GM12801 (cell line): ENCODE results near the gene RAB5B.

Experiments
- TF ChIP-seq, protein P1 (sequence below): IDR thresholded peaks from one replicate; pipeline ENCODE4 v1.5.1; 2011; ENCODE audit warnings: control low read depth; ENCODE audit not compliant: insufficient read length; ENCODE audit errors: extremely low read depth

Gene RAB5B

DNA sequence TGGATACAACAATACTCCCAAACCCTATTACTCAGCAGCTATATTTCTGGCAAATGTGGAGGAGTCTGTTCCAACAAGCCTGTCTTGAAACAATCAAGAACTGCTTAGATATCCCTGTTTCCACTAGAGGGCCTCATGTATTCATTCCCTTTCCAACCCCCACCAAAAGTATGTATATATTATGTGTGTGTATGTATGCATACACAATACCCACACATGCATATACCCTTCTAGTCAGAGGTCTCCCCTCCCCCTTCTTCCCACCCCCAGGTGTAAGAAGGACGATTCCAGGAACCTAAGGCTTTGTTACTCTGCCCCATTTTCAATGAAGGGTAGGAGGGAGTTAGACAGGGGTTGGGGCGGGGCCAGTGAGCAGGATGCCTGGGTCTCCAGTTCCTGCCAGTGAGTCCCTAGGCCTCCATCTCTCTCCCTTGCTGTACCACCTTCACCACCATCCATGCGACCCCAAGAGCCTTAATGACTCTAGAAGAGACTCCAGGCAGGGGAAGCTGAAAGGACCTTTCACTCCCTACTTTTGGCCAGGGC is 43.0 kb upstream of the RAB5B start, which contains the start of gene DGKA:
DGKA (plus strand) TSS at position 392 of the 546 bp plus-strand sequence. CDS start 5,342 bp downstream, outside the sequence.
- TF ChIP-seq, protein P1, sequence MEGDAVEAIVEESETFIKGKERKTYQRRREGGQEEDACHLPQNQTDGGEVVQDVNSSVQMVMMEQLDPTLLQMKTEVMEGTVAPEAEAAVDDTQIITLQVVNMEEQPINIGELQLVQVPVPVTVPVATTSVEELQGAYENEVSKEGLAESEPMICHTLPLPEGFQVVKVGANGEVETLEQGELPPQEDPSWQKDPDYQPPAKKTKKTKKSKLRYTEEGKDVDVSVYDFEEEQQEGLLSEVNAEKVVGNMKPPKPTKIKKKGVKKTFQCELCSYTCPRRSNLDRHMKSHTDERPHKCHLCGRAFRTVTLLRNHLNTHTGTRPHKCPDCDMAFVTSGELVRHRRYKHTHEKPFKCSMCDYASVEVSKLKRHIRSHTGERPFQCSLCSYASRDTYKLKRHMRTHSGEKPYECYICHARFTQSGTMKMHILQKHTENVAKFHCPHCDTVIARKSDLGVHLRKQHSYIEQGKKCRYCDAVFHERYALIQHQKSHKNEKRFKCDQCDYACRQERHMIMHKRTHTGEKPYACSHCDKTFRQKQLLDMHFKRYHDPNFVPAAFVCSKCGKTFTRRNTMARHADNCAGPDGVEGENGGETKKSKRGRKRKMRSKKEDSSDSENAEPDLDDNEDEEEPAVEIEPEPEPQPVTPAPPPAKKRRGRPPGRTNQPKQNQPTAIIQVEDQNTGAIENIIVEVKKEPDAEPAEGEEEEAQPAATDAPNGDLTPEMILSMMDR = no peak

DNA sequence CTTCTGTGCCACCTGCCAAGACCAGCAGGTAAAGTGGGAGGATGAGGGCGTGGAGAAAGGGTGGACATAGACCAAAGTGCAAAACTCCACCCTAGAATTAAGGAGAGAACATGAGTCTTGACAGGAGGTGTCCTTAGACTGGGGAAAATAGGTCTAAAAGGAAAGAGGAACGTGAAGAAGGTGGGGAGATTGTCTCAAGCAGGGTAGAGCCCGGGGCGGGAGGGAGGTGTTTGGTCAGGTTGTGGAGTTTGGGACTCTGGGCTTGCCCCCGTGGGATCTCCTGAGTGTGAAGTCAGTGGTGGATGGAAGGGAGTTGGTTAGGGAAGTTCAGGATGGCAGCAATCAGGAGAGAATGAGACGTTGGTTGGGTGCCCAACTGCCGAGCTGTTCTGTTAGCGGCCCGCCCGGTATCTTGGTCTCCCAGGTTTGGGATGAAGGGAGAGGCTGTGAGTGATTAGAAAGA is 42.5 kb upstream of the RAB5B start:
- TF ChIP-seq, protein P1 = no peak

DNA sequence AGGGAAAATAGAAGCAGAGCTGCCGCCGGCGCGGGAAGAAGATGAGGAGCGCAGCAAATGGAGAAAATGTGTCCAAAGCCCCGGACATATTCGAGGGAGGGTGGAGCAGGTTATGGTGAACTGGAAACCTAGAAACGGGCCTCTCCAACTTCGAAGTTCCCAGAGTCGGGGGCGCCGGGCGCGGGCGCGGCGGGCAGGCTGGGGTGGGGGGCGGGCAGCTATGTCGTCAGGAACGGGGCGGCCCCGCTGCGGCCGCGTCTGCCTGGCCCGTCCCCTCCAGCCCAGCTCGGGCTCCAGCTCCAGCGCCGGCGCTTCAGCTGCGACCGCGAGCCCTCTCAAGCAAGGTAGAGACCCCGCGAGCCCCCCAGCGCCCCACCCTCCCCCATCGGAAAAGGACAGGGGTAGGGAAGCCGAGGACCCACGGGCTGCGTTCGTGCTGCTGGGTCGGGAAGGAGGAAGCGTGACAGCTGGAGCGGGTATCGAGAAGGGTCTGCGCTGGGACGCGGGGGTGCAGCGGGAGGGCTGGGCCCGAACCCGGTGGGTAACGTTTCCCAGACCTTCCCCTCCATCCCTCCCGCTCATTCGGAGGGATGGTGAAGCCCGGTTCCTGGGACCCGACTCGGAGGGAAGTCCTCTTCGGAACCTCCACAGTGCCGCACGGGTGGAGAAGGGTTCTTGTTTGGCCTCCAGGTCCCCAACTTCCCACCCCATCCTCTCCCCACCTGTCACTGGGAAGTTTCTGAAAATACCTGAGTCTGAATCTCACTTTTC is 41.9 kb upstream of the RAB5B start:
- TF ChIP-seq, protein P1 = no peak

DNA sequence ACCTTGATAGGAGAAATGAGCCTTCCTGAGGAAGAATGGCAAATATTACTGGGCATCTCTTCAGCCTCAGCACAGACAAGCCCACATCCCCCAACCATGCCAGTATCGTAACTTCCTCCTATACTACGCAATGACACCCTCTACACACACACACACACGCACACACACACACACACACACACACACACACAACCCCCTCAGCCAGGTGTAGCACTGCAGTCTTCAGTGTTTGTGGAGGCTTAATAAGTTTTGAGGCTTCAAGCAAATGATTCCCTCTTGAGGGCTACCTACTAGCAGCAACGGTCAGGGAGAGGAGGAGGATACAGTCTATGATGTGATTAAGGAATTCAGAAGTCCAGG is 41.3 kb upstream of the RAB5B start:
- TF ChIP-seq, protein P1 = no peak

DNA sequence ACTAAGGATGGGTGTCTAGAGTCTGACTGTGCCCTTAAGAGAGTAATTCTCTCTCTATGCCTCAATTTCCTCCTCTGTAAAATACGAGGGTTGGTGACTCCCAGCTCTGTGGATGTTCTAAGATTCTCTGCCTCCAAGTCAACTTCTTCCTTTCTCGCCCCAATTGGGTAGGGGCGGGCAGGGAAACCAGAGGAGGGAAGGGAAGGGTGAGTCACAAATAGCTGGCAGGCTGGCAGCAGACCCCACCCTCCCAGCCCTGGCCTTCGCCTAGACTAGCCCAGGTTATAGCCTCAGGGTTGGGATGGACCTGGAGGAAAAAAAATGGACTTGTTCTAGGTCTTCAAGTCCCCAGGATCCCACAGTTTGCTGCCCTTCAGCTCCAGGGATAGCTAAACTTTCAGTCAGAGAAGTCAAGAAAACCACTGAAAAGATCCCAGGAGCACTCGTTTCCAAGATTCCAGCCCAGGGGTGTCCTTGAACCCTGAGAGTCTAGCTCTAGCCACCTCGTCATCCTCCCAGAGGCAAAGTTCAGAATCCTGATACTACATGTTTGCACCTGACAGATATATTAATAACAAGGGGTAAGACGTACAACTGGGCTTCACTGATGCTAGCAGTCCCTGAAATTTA is 40.6 kb upstream of the RAB5B start:
- TF ChIP-seq, protein P1 = no peak

DNA sequence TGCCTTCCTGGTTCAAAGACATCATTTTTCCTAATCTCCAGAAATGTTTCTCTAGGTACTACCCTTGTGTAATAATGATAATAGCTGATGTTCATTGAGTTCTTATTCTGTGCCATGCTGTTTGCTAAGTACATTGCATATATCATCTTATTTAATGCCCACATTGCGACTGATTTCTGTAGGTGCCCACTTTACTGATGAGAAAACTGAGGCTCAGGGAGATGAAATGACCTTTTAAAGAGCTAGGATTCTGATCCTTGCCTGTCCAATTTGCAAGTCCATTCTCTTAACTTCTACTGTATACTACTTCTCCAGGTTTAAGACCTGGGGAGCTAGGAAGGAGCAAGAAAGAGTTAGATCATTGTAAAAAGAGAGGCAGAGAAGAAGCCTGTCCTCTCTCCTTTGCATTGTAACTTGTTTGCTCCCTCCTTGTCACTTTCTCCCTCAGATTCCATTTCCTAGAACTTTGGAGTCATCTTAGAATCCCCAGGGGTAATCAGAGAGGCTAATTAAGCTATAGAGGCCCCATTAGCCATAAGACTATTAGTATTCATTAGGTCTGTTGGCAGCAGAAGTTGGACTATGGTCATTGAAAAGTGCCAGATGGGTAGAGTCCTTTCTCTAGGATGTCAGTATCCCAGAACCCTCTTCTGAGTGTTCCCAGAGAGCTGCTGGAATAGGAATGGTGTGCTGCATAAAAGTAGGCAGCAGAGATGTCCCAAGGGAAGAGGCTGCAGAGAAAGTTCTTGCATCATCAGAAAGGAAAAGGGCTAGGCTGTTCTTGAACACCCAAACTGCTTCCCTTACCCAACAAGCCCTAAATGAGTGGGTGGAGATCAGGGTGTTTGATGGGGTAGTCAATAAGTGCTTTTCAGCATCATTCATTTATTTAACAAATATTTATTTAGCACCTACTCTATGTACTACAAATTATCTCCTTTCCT is 39.8 kb upstream of the RAB5B start:
- TF ChIP-seq, protein P1 = no peak
